Tibial artery (tissue), 4 donors: ENCODE data around the gene RTP3.

ENCODE experiments used
- DNase-seq, 2 donors: peaks; one replicate each; pipeline ENCODE4 v3.0.0-alpha.2; 2019
- H3K27ac ChIP-seq, 2 donors: fragments of 200-600 bp; sonication (generic) in 1 of 2; 1 replicate in 1 of 2; 2 replicates in 1 of 2; pipeline ENCODE4 v1.5.1; 2018 to 2019; ENCODE audit warnings: mild to moderate bottlenecking in 1 of 2
- H3K27me3 ChIP-seq, 2 donors: fragments of 200-600 bp; sonication (generic) in 1 of 2; one replicate each; pipeline versions ENCODE4 v1.5.1 to v1.6.0; 2016 to 2019
- H3K36me3 ChIP-seq, 3 donors: fragments of 200-600 bp; sonication (generic) in 2 of 3; one replicate each; pipeline ENCODE4 v1.5.1; 2016 to 2019; ENCODE audit warnings: mild to moderate bottlenecking in 2 of 3
- H3K4me1 ChIP-seq, 4 donors: fragments of 200-600 bp; sonication (generic) in 2 of 4; 1 replicate in 3 of 4; 2 replicates in 1 of 4; pipeline ENCODE4 v1.5.1; 2016 to 2019
- H3K4me3 ChIP-seq, 2 donors: fragments of 200-600 bp; sonication (generic) in 1 of 2; 1 replicate in 1 of 2; 2 replicates in 1 of 2; pipeline ENCODE4 v1.5.1; 2018 to 2019; ENCODE audit warnings: mild to moderate bottlenecking in 2 of 2
- H3K9me3 ChIP-seq, 3 donors: fragments of 200-600 bp; sonication (generic) in 1 of 3; one replicate each; pipeline ENCODE4 v1.5.1; 2016 to 2019
- intact Hi-C: fragments of 100-400 bp; cut with DNase I; formaldehyde crosslinking; loops from one replicate; pipeline ENCODE4 v1.15.0; 2023; ENCODE audit warnings: low total_unique reads
- TF ChIP-seq, protein P1 (sequence below), 2 experiments: fragments of 200-600 bp in 1 of 2; fragments of 450-650 bp in 1 of 2; IDR thresholded peaks; one replicate each; pipeline ENCODE4 v1.5.1; 2017 to 2019; ENCODE audit warnings: antibody characterized with exemption in 2 of 2, mild to moderate bottlenecking in 1 of 2, moderate library complexity in 1 of 2

RTP3 gene

DNA sequence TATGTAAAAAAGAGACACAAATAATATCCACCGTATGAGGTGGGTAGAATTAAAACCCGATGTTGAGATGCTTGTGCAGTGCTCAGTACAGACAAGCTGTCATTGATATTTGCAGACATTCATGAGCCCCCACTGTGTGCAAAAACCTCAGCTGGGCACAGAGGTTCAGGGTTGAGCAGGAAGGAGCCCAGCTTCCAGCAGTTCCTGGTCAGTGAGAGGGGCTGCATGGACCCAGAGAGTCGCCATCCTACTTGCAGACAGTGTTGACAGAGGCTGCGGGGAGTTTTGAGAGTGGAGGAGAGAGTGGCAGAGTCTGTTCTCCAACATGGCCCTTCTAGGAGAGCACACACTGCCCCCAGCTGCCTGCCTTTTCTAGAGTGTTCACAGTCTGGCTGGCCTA lies 26.9 kb upstream of the RTP3 start:
- H3K27me3 ChIP-seq: peaks cover 0 to 6% of the 10 kb centered on the region in 2 donors
- no peak for DNase-seq
- intact Hi-C loops: no loop called here
- H3K4me3 ChIP-seq: no peak overlapping the region
- no peaks in the 10 kb centered on the region for H3K36me3 ChIP-seq
- peaks cover 0 to 8% (median 0%) of the 10 kb centered on the region in 3 donors for H3K9me3 ChIP-seq
- TF ChIP-seq, protein P1, sequence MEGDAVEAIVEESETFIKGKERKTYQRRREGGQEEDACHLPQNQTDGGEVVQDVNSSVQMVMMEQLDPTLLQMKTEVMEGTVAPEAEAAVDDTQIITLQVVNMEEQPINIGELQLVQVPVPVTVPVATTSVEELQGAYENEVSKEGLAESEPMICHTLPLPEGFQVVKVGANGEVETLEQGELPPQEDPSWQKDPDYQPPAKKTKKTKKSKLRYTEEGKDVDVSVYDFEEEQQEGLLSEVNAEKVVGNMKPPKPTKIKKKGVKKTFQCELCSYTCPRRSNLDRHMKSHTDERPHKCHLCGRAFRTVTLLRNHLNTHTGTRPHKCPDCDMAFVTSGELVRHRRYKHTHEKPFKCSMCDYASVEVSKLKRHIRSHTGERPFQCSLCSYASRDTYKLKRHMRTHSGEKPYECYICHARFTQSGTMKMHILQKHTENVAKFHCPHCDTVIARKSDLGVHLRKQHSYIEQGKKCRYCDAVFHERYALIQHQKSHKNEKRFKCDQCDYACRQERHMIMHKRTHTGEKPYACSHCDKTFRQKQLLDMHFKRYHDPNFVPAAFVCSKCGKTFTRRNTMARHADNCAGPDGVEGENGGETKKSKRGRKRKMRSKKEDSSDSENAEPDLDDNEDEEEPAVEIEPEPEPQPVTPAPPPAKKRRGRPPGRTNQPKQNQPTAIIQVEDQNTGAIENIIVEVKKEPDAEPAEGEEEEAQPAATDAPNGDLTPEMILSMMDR (IDR thresholded peaks at IDR 0.05): no peak
- H3K27ac ChIP-seq: no peak overlapping the region
- peaks cover 0 to 7% (median 0%) of the 10 kb centered on the region in 4 donors for H3K4me1 ChIP-seq

DNA sequence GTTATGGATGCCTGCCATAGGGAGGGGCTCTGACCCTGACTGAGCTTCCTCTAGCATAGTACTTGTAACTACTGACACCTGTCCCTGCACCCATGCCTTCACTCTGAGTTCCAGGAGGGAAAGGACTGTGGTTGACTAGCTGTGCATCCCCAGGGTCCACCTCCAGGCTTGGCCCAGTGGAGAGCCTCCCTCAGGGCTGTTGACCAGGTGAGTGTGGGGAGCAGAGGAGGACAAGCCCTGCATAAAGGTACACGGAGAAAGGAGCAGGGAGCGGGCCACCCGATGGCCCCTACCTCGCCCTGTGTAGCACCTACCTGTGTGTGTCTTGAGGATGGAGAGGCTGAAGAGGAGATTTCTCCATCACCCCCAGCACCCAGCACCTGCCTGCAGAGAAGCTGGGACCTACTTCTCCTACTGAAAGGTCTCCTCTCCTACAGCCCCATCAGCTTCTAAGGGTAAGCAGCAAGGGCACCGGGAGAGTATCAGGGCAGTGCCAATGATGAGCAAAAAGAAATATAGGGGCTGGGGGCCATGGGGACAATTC lies 26.3 kb upstream of the RTP3 start:
- H3K27me3 ChIP-seq: peaks cover 0 to 6% of the 10 kb centered on the region in 2 donors
- H3K4me3 ChIP-seq: no peak overlapping the region
- no peak overlapping the region for H3K27ac ChIP-seq
- TF ChIP-seq, protein P1 (IDR thresholded peaks at IDR 0.05): no peak
- H3K36me3 ChIP-seq: no peaks in the 10 kb centered on the region
- DNase-seq: no peak
- intact Hi-C loops: no loop called here
- H3K4me1 ChIP-seq: peaks cover 0 to under 1% (median 0%) of the 10 kb centered on the region in 4 donors
- H3K9me3 ChIP-seq: peaks cover 0 to 8% (median 0%) of the 10 kb centered on the region in 3 donors

- no peaks in the 10 kb centered on the region for H3K36me3 ChIP-seq
- no peak for DNase-seq
- peaks cover 0 to 7% of the 10 kb centered on the region in 2 donors for H3K27me3 ChIP-seq
- TF ChIP-seq, protein P1 (IDR thresholded peaks at IDR 0.05): no peak
- intact Hi-C loops: no loop called here
- no peaks in the 10 kb centered on the region for H3K4me1 ChIP-seq
- H3K27ac ChIP-seq: no peak overlapping the region
- peaks cover 0 to 8% (median 0%) of the 10 kb centered on the region in 3 donors for H3K9me3 ChIP-seq
- no peak overlapping the region for H3K4me3 ChIP-seq
Observed at GRCh38 chr3:46472736-46473135, 25.0 kb upstream of the RTP3 start.

DNA sequence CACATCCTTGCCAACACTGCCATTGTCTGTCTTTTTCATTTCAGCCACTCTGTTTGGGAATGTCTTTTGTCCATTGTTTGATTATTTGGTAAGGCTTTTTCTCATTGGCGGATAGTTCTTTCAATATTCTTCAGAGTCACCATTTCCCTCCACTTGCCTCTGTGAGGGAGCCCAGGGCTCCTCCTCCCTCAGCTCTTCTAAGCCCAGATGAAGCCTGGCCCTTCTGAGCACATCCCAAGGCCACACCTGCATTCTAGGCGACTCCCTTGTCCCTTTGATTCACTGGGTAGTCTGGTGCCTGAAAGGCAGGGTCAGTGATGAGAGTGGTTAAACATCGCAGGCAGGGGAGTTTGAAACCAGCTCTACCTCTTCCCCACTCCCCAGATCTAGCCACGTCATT lies 20.6 kb upstream of the RTP3 start:
- intact Hi-C loops: no loop called here
- TF ChIP-seq, protein P1 (IDR thresholded peaks at IDR 0.05): no peak

DNA sequence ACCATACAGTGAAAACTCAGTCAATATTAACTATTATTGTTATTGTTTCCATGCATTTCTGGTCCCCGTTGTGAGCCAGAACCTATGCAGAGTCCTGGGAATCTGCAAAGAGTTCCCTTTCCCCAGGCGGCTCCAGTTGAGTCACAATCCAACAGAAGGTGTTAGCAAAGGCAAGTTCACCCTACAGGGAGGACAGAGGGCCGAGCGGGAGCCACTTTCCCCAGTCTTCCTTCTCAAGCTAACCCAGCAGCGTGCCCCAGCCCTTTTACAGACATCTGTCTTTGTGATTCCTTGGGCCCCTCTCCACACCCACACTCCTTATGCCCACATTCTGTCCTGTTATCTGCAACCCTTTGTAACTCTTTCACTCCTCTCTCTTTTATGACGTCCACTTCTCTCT lies 20.0 kb upstream of the RTP3 start:
- Histone ChIP-seq H3K27ac (no peak overlapping the region), H3K27me3 (peaks cover 0 to 29% of the 10 kb centered on the region in 2 donors), H3K4me1 (no peaks in the 10 kb centered on the region), H3K4me3 (no peak overlapping the region), H3K36me3 (no peaks in the 10 kb centered on the region), H3K9me3 (peaks cover 0 to 8% (median 0%) of the 10 kb centered on the region in 3 donors)
- no peak for DNase-seq
- intact Hi-C loops: no loop called here
- TF ChIP-seq, protein P1 (IDR thresholded peaks at IDR 0.05): no peak

More for the DNA sequence above, 20.6 kb upstream of the RTP3 start:
- Histone ChIP-seq H3K27ac (no peak overlapping the region), H3K4me1 (no peaks in the 10 kb centered on the region), H3K4me3 (no peak overlapping the region), H3K27me3 (peaks cover 0 to 30% of the 10 kb centered on the region in 2 donors), H3K9me3 (peaks cover 0 to 8% (median 0%) of the 10 kb centered on the region in 3 donors), H3K36me3 (no peaks in the 10 kb centered on the region)
- no peak for DNase-seq
